CD14-positive monocyte (primary cell): ENCODE measurements around the gene FALEC. TPM values are rescaled to one million over a fixed set of nuclear protein-coding genes. Genes with fewer than 3 reads are reported as not detected.
A peak's percentile ranks its signal among the peaks of the same experiment; 100 is the strongest.

Experiments
- DNase-seq, 3 donors: peaks; one replicate each; pipeline ENCODE4 v3.0.0-alpha.2; 2011 to 2022
- H2AFZ ChIP-seq: 2 replicates; pipeline ENCODE4 v1.6.0; 2012; ENCODE audit warnings: mild to moderate bottlenecking, low read depth, low read length, inconsistent platforms; ENCODE audit not compliant: insufficient read depth, poor library complexity, severe bottlenecking
- H3K27ac ChIP-seq, 2 donors: 1 replicate in 1 of 2; 2 replicates in 1 of 2; pipeline ENCODE4 v1.5.1; 2012 to 2013; ENCODE audit warnings: low read length in 2 of 2, control low read depth in 1 of 2, inconsistent platforms in 1 of 2, low read depth in 1 of 2, mild to moderate bottlenecking in 1 of 2
- H3K27me3 ChIP-seq, 2 donors: one replicate each; pipeline versions ENCODE4 v1.6.0 to v1.6.1; 2011 to 2013; ENCODE audit warnings: low read length in 2 of 2; ENCODE audit not compliant: control insufficient read depth in 2 of 2, insufficient read depth in 2 of 2
- H3K36me3 ChIP-seq, 2 donors: replicated peaks in 1 of 2; 1 replicate in 1 of 2; 2 replicates in 1 of 2; pipeline versions ENCODE4 v1.5.1 to v1.6.1; 2012 to 2013; ENCODE audit warnings: low read length in 2 of 2, control low read depth in 1 of 2, inconsistent platforms in 1 of 2, mild to moderate bottlenecking in 1 of 2; ENCODE audit not compliant: insufficient read depth in 2 of 2, control insufficient read depth in 1 of 2
- H3K4me1 ChIP-seq, 2 donors: 1 replicate in 1 of 2; 2 replicates in 1 of 2; pipeline versions ENCODE4 v1.5.1 to v1.6.1; 2012 to 2013; ENCODE audit warnings: low read length in 2 of 2, control low read depth in 1 of 2, inconsistent platforms in 1 of 2, mild to moderate bottlenecking in 1 of 2, moderate library complexity in 1 of 2; ENCODE audit not compliant: insufficient read depth in 2 of 2, control insufficient read depth in 1 of 2
- H3K4me2 ChIP-seq: replicated peaks from 2 replicates; pipeline ENCODE3; 2012; ENCODE audit warnings: low read length, moderate library complexity, mild to moderate bottlenecking; ENCODE audit not compliant: poor library complexity, severe bottlenecking; ENCODE audit errors: extremely low read depth
- H3K4me3 ChIP-seq, 3 experiments: fragments of 200-600 bp in 1 of 3; sonication (generic) in 1 of 3; replicated peaks in 1 of 3; 1 replicate in 2 of 3; 2 replicates in 1 of 3; pipeline ENCODE4 v1.5.1; 2011 to 2013; ENCODE audit warnings: low read length in 3 of 3, mild to moderate bottlenecking in 3 of 3, control low read depth in 2 of 3, low read depth in 2 of 3, inconsistent platforms in 1 of 3, moderate library complexity in 1 of 3
- H3K79me2 ChIP-seq: 2 replicates; pipeline ENCODE4 v1.6.0; 2012; ENCODE audit warnings: mild to moderate bottlenecking, control low read depth, inconsistent platforms, low read length, moderate library complexity; ENCODE audit not compliant: insufficient read depth
- H3K9ac ChIP-seq: 2 replicates; pipeline ENCODE4 v1.6.0; 2017; ENCODE audit warnings: low read length, mild to moderate bottlenecking; ENCODE audit not compliant: insufficient read depth, poor library complexity, severe bottlenecking
- H3K9me3 ChIP-seq, 2 donors: replicated peaks in 1 of 2; 1 replicate in 1 of 2; 2 replicates in 1 of 2; pipeline versions ENCODE4 v1.5.1 to v1.6.1; 2012 to 2013; ENCODE audit warnings: low read length in 2 of 2, control low read depth in 1 of 2; ENCODE audit not compliant: control insufficient read depth in 1 of 2, insufficient read depth in 1 of 2
- H4K20me1 ChIP-seq: 2 replicates; pipeline ENCODE4 v1.6.0; 2012; ENCODE audit warnings: mild to moderate bottlenecking, low read length, control low read depth, moderate library complexity; ENCODE audit not compliant: insufficient read depth
- H3K27ac Mint-ChIP-seq, 7 donors: one replicate each; pipeline ENCODE4 v1.8.0; 2020; ENCODE audit warnings: mild to moderate bottlenecking in 7 of 7, mixed read lengths in 7 of 7, moderate library complexity in 6 of 7, inconsistent platforms in 2 of 7
- H3K27me3 Mint-ChIP-seq, 3 donors: one replicate each; pipeline ENCODE4 v1.8.0; 2021 to 2022; ENCODE audit warnings: low read depth in 3 of 3, mild to moderate bottlenecking in 3 of 3, mixed read lengths in 3 of 3, moderate library complexity in 3 of 3, inconsistent platforms in 1 of 3
- H3K36me3 Mint-ChIP-seq, 2 donors: one replicate each; pipeline ENCODE4 v1.8.0; 2020; ENCODE audit warnings: mixed read lengths in 2 of 2, inconsistent platforms in 1 of 2, mild to moderate bottlenecking in 1 of 2
- H3K4me1 Mint-ChIP-seq: one replicate; pipeline ENCODE4 v1.8.0; 2020; ENCODE audit warnings: mild to moderate bottlenecking, mixed read lengths
- H3K4me3 Mint-ChIP-seq, 2 donors: one replicate each; pipeline ENCODE4 v1.8.0; 2020; ENCODE audit warnings: mild to moderate bottlenecking in 2 of 2, mixed read lengths in 2 of 2, moderate library complexity in 1 of 2
- H3K9me3 Mint-ChIP-seq, 7 donors: one replicate each; pipeline ENCODE4 v1.8.0; 2020 to 2022; ENCODE audit warnings: mixed read lengths in 7 of 7, mild to moderate bottlenecking in 6 of 7, moderate library complexity in 6 of 7, inconsistent platforms in 2 of 7
- CTCF ChIP-seq: fragments of 200-600 bp; IDR thresholded peaks from one replicate; pipeline ENCODE4 v1.8.0; 2022; ENCODE audit warnings: antibody characterized with exemption, mild to moderate bottlenecking
- WGBS: methylation state at CpG from one replicate; pipeline ENCODE4 v1.1.5; 2013; ENCODE audit warnings: missing lambda C conversion rate; ENCODE audit not compliant: insufficient coverage; 5-methylcytosine and 5-hydroxymethylcytosine counted together
- intact Hi-C, 2 donors: fragments of 100-400 bp; cut with micrococcal nuclease; formaldehyde crosslinking; loops; one replicate each; pipeline versions ENCODE4 v1.15.0 to v1.15.1; 2023
- polyA plus RNA-seq, 3 donors: library from polyadenylated mRNA; depleted of rRNA in 1 of 3; unstranded in 2 of 3; stranded (reverse) in 1 of 3; fragments of 300-500 nt in 2 of 3; fragments of >200 nt in 1 of 3; fragmentation: Illumina TruSeq in 2 of 3; gene quantifications; 1 replicate in 2 of 3; 2 replicates in 1 of 3; pipeline ENCODE4 v1.2.3, GENCODE V29; 2012 to 2021

The FALEC gene
- polyA plus RNA-seq, 3 donors, result not detected

GRCh38 chr1:150511551-150511950 is 4.0 kb upstream of the FALEC start:
- Histone ChIP-seq H3K27ac (no peak overlapping the region), H4K20me1 (no peaks in the 10 kb centered on the region), H3K9me3 (no peaks in the 10 kb centered on the region), H3K4me3 (no peak overlapping the region), H3K79me2 (no peaks in the 10 kb centered on the region), H3K4me1 (peaks cover 18 to 32% of the 10 kb centered on the region in 2 donors), H3K36me3 (peaks cover 5% of the 10 kb centered on the region in 2 donors), H3K4me2 (no peak overlapping the region), H2AFZ (no peak overlapping the region), H3K9ac (no peak overlapping the region), H3K27me3 (peaks cover 0 to 4% of the 10 kb centered on the region in 2 donors)
- H3K4me3 Mint-ChIP-seq, result no peak overlapping the region
- no peak for TF ChIP-seq CTCF
- WGBS, result 98% methylated on average over 12 of the region's 12 CpGs
- no peak overlapping the region for H3K27ac Mint-ChIP-seq
- no peaks in the 10 kb centered on the region for H3K9me3 Mint-ChIP-seq
- peaks cover 2 to 6% (median 4%) of the 10 kb centered on the region in 3 donors for H3K27me3 Mint-ChIP-seq
- H3K36me3 Mint-ChIP-seq, result peaks cover 18 to 19% of the 10 kb centered on the region in 2 donors
- peaks cover 33% of the 10 kb centered on the region for H3K4me1 Mint-ChIP-seq
- DNase-seq, result no peak
- intact Hi-C loops, result no loop called here

- Mint-ChIP-seq H3K36me3 (peaks cover 12 to 13% of the 10 kb centered on the region in 2 donors), H3K9me3 (no peaks in the 10 kb centered on the region), H3K4me3 (no peak overlapping the region), H3K27me3 (peaks cover 2 to 8% (median 7%) of the 10 kb centered on the region in 3 donors), H3K4me1 (peaks cover 33% of the 10 kb centered on the region), H3K27ac (peak overlapping the region in 1 of 7 donors; percentile 2)
- Histone ChIP-seq H3K36me3 (no peaks in the 10 kb centered on the region), H3K4me3 (no peak overlapping the region), H3K4me1 (peaks cover 18 to 34% of the 10 kb centered on the region in 2 donors), H3K27me3 (peaks cover 0 to 5% of the 10 kb centered on the region in 2 donors), H3K9me3 (no peaks in the 10 kb centered on the region), H3K9ac (no peak overlapping the region), H3K4me2 (no peak overlapping the region), H2AFZ (no peak overlapping the region), H3K27ac (no peak overlapping the region), H3K79me2 (no peaks in the 10 kb centered on the region), H4K20me1 (no peaks in the 10 kb centered on the region)
- 94% methylated on average over 16 of the region's 17 CpGs for WGBS
- no peak for DNase-seq
- no peak for TF ChIP-seq CTCF
- intact Hi-C loops, result no loop called here
These were observed 3.4 kb upstream of the FALEC start for GRCh38 chr1:150511985-150512660.
